Activated naive CD8-positive, alpha-beta T cell (primary cell): ENCODE data around the gene PAFAH1B1.

ENCODE experiments used
- H3K27ac Mint-ChIP-seq: one replicate; pipeline ENCODE4 v1.8.0; 2021; ENCODE audit warnings: mixed read lengths
- H3K27me3 Mint-ChIP-seq: one replicate; pipeline ENCODE4 v1.8.0; 2021; ENCODE audit warnings: mixed read lengths
- H3K36me3 Mint-ChIP-seq: one replicate; pipeline ENCODE4 v1.8.0; 2021; ENCODE audit warnings: mixed read lengths
- H3K4me1 Mint-ChIP-seq: one replicate; pipeline ENCODE4 v1.8.0; 2021; ENCODE audit warnings: low read depth, mixed read lengths
- H3K4me3 Mint-ChIP-seq: one replicate; pipeline ENCODE4 v1.8.0; 2021; ENCODE audit warnings: mild to moderate bottlenecking, mixed read lengths
- H3K9me3 Mint-ChIP-seq: one replicate; pipeline ENCODE4 v1.8.0; 2021; ENCODE audit warnings: low read depth, mixed read lengths

Gene PAFAH1B1

DNA sequence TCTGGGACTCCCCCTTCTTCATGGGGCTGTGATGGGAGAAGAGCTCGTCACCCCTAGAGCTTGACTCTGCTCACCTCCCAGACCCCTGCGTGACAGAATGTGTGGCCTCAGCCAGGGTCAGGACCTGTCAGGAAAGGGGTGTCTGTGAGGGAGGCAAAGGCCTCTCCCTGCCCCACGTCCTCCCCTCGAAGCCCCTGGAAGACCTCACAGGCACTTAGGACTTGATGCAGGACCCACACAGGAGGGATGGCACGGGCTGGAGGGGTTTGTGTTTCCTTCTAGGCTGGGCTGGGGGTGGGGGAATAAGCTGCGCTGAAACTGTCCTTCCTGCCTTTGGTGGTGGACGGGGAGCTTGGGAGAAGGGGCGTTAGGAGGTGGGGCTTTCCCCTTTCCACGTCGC is 129.2 kb downstream of the PAFAH1B1 start:
- no peak overlapping the region for H3K27ac Mint-ChIP-seq
- no peaks in the 10 kb centered on the region for H3K9me3 Mint-ChIP-seq
- H3K27me3 Mint-ChIP-seq, result peaks cover 6% of the 10 kb centered on the region
- H3K4me1 Mint-ChIP-seq, result peaks cover 6% of the 10 kb centered on the region
- H3K4me3 Mint-ChIP-seq, result no peak overlapping the region
- H3K36me3 Mint-ChIP-seq, result no peaks in the 10 kb centered on the region

DNA sequence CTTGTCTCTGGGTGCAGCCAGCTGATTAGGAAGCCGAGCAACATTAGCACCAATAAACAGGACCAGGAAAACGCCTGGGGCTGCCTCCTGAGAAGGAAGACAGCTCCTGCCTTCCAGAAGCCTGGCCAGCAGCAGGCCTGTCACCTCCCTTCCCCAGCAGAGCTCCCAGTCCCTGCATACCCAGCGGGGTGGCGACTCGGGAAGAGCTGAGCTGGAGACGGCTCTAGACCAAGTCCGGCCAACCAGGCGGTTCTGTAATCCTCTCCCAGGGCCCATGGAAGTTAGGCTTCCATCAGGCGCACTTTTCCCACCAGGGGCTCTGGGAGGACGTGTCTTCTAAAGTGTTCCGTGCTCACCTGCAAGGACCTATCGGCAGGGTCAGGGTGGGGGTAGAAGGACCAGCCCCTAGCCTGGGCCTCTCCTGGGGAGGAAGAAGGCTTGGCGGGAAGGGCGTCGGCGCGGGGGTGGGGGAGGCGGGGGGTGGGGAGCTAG is 130.1 kb downstream of the PAFAH1B1 start:
- Mint-ChIP-seq H3K27ac (no peak overlapping the region), H3K4me1 (peaks cover 6% of the 10 kb centered on the region), H3K27me3 (peaks cover 6% of the 10 kb centered on the region), H3K4me3 (peak overlapping the region; percentile 35), H3K9me3 (no peaks in the 10 kb centered on the region), H3K36me3 (no peaks in the 10 kb centered on the region)

DNA sequence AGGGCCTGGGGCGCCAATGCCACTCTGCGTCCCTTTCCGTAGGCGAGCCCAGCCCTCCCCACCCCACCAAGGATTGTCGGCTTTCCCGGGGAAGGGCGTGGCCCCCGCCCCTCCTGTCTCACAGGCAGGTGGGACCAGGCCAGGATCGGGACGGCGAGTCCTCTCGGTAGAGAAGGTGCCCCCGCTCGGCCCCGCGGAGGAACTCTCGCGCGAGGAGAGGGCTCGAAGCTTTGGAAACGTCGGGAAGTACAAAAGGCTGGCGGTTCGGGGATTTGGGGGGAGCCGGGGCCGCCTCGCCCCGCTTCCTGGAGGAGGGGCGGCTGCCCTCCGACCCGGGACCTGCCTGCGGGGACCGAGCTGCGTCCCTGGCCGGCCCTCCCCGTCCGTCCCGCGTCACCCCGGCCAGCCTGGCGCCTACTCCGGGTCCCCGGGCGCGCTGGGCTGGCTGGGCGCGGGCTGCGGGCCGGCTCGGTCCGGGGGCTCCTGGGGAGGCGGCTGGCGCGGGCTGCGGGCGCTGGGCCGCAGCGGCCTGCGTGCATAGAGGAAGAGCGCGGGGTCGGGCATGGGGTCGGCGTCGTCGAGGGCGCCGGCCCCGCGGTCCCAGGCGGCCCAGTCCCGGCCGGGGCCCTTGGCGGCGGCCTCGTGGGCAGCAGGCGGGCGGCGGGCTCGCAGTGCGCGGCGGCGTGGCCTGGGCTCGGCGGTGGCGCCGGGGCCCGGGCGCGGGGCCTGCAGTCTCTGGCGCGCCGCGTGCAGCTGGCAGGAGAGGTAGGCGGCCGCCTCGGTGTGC is 130.7 kb downstream of the PAFAH1B1 start:
- H3K9me3 Mint-ChIP-seq, result no peaks in the 10 kb centered on the region
- no peaks in the 10 kb centered on the region for H3K36me3 Mint-ChIP-seq
- H3K27me3 Mint-ChIP-seq, result peaks cover 9% of the 10 kb centered on the region
- peaks cover 6% of the 10 kb centered on the region for H3K4me1 Mint-ChIP-seq
- H3K4me3 Mint-ChIP-seq, result no peak overlapping the region
- H3K27ac Mint-ChIP-seq, result no peak overlapping the region

DNA sequence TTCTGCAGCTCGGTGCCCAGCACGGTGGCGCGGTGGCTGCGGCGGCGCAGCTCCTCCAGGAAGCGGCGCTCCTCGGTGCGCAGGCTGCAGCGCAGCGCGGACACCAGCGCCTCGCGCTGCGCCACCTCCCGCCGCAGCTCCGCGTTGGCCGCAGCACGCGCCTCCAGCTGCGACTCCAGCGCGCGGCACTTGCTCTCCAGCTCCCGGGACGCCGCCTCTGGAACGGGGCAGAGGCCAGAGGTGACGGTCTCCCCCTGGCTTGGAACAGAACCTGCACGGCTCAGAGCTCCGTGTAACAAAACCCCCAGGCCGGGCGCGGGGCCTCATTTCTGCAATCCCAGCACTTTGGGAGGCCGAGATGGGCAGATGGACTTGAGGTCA is 131.3 kb downstream of the PAFAH1B1 start:
- Mint-ChIP-seq H3K4me3 (peak overlapping the region; percentile 54), H3K27me3 (peaks cover 11% of the 10 kb centered on the region), H3K4me1 (peaks cover 6% of the 10 kb centered on the region), H3K36me3 (no peaks in the 10 kb centered on the region), H3K9me3 (no peaks in the 10 kb centered on the region), H3K27ac (no peak overlapping the region)

DNA sequence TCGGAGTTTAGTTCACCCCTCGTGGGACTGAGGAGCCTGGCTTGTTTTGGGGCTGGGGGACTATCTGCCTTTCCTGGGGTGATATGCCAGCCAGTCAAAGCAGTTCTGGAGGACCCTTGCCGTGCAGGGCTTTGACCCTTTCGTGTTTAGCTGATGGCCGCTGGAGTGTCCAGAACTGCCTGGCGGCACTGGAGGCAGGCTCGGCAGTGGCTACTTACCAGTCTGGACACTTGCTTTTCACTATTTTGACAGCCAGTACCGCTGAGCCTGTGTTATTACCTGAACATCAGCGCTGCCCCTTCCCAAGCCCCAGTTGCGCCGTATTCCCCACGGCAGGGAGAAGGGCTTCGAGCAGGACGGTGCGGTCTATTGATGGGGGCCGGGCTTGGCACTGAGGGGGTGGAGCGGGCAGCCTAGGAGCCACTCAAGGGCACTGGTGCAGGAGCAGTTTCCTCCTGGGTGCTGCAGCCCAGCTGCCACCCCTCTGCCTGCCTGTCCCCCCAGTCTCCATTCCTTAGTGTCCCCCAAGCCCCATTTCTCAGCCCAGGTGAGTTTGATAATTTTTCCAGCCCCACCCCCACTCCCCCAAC is 137.4 kb downstream of the PAFAH1B1 start:
- no peaks in the 10 kb centered on the region for H3K4me1 Mint-ChIP-seq
- H3K27ac Mint-ChIP-seq, result no peak overlapping the region
- H3K27me3 Mint-ChIP-seq, result peaks cover 14% of the 10 kb centered on the region
- no peaks in the 10 kb centered on the region for H3K9me3 Mint-ChIP-seq
- H3K4me3 Mint-ChIP-seq, result no peak overlapping the region
- no peaks in the 10 kb centered on the region for H3K36me3 Mint-ChIP-seq

DNA sequence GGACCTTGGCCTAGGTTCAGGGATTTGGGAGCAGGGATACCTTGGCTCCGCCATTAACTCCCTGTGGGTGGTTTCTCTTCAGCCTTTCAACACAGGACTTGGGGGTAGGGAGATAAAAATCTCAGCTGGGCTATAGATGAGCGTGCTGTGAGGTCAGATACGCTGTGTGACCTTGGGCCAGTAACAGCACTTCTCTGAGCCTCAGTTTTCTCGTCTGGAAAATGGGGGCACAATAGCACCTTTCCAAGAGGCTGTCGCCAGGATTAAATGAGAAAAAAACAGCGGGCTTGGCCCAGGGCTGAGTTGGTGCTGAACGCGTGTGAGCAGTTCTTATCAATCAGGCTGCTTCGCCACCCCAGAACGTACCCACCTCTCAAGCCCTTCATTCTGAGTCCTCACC is 138.4 kb downstream of the PAFAH1B1 start:
- Mint-ChIP-seq H3K4me3 (no peak overlapping the region), H3K4me1 (no peaks in the 10 kb centered on the region), H3K9me3 (no peaks in the 10 kb centered on the region)

DNA sequence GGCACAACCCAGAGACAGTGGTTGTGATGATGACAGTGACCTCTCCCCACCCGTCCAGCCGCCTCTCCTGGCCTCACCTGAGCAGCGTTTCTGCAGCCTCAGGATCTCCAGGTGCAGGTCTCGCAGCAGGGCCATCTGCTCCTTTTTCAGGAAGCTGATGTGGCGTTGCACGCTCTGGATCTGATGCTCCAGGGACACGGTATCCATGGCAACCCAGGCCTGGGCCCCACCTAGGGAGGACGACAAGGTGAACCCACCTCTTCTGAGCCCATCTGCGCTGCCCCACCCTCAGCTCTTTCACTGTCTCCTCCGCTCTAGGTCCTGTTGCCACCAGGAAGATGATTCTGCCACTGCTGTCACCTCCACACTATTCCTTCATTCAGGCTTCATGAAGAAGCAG is 141.5 kb downstream of the PAFAH1B1 start:
- H3K27ac Mint-ChIP-seq, result no peak overlapping the region
- H3K4me1 Mint-ChIP-seq, result no peaks in the 10 kb centered on the region
- no peaks in the 10 kb centered on the region for H3K9me3 Mint-ChIP-seq
- H3K27me3 Mint-ChIP-seq, result peaks cover 8% of the 10 kb centered on the region
- H3K4me3 Mint-ChIP-seq, result no peak overlapping the region
- H3K36me3 Mint-ChIP-seq, result no peaks in the 10 kb centered on the region

More for the DNA sequence above, 138.4 kb downstream of the PAFAH1B1 start:
- H3K27ac Mint-ChIP-seq, result no peak overlapping the region
- H3K36me3 Mint-ChIP-seq, result no peaks in the 10 kb centered on the region
- peaks cover 14% of the 10 kb centered on the region for H3K27me3 Mint-ChIP-seq
